ENCODE data around the gene EREG.

DNA sequence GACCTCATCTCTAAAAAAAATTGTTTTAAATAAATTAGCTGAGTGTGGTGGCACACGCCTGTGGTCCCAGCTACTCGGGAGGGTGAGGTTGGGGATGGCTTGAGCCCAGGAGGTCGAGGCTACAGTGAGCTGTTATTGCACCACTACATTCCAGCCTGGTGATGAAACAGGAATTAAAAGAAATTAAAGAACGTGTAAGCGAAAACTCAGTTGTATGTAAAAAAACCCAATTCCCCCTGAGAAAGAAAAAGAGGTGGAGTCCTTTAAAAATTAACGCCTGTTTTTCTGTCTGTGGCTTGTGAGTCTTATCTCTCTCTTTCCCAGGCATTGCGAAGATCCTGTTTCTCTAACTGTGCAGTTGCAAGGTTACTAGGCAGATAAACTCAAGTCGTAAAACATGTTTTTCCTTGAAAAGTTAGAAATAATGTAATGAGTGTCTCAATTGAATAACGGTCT, 34.6 kb upstream of the EREG start:
- TF ChIP-seq POLR2A (IDR thresholded peaks at IDR 0.05) (no peak), CTCF (IDR thresholded peaks at IDR 0.05) (no peak), EP300 (IDR thresholded peaks at IDR 0.05) (no peak)
